Activated CD4-positive, alpha-beta T cell treated with anti-CD3 and anti-CD28 coated beads for 36 hours (primary cell): ENCODE data around the gene LHX4. TPM values are rescaled to one million over a fixed set of nuclear protein-coding genes. Genes with fewer than 3 reads are reported as not detected.

Source experiments
- ATAC-seq: fragments of 200-7000 bp; cut with Tn5 transposase; one replicate; pipeline ENCODE4 v1.10.0; 2021; ENCODE audit warnings: mild to moderate bottlenecking, moderate library complexity
- CTCF ChIA-PET: fragments of 350-600 bp; sonication (Branson Sonifier 250); formaldehyde crosslinking; loops from one replicate; lab custom pipeline; 2021; ENCODE audit warnings: antibody characterized with exemption; lab: Charles Lee
- POLR2A ChIA-PET: fragments of 350-600 bp; sonication (Branson Sonifier 250); formaldehyde crosslinking; loops from one replicate; lab custom pipeline; 2021; ENCODE audit warnings: antibody characterized with exemption, inconsistent platforms; lab: Charles Lee
- DNase-seq: peaks from one replicate; pipeline ENCODE4 v3.0.0-alpha.2; 2020
- H3K27ac Mint-ChIP-seq: one replicate; pipeline ENCODE4 v1.8.0; 2021; ENCODE audit warnings: mixed read lengths
- H3K27me3 Mint-ChIP-seq: one replicate; pipeline ENCODE4 v1.8.0; 2021; ENCODE audit warnings: mixed read lengths
- H3K36me3 Mint-ChIP-seq: one replicate; pipeline ENCODE4 v1.8.0; 2021; ENCODE audit warnings: low read depth, mixed read lengths
- H3K4me1 Mint-ChIP-seq: one replicate; pipeline ENCODE4 v1.8.0; 2021; ENCODE audit warnings: mixed read lengths
- H3K4me3 Mint-ChIP-seq: one replicate; pipeline ENCODE4 v1.8.0; 2021; ENCODE audit warnings: mild to moderate bottlenecking, moderate library complexity, mixed read lengths
- H3K9me3 Mint-ChIP-seq: one replicate; pipeline ENCODE4 v1.8.0; 2021; ENCODE audit warnings: low read depth, mixed read lengths
- intact Hi-C, 2 experiments: fragments of 100-400 bp; cut with DNase I in 1 of 2; cut with micrococcal nuclease in 1 of 2; formaldehyde crosslinking; loops; one replicate each; pipeline versions ENCODE4 v1.14.2 to v1.15.1; 2022 to 2024; cut with DNase I, micrococcal nuclease
- total RNA-seq, 2 experiments: library from RNA; stranded (reverse); gene quantifications; one replicate each; pipeline ENCODE4 v1.2.3, GENCODE V29; 2021

Gene LHX4
- total RNA-seq, 2 experiments from 2014 or later: not detected

DNA sequence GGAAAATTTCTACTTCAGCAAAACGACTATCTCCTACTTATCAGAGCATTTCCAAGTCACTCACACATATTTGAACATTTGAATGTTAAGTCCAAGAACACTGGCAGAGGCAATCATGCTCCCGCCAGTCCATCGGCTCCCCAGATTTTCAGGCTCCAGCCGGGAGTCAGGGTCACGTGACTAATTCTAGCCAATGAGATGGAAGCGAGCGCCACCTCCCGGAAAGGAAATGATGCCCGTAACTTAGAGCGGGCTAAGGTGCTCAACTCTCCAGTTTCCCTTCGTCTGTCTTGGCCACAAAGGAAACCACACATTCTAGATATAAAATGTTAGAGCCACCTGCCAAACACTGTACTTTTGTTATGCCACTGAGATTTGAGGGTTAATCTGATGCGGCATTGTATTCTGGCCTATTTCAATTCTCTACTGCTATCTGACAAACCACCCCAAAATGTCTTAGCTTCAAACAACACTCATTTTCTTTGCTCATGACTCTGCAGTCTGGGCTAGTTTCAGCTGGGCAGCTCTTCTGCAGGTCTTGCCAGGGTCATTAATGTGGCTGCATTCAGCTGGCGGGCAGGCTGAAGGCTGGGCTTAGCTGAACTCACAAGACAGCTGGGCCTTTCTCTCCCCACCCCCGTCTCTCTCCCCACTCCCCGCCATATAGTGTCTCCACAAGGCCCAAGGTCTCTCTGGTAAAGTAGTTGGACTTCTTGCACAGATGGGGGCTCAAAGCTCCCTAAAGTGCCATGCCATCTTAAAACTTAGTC lies 16.5 kb upstream of the LHX4 start:
- ChIA-PET POLR2A (no interaction called here), CTCF (interaction anchor here (1.2 to 1.4 kb wide), 2 partner anchors 9 to 87 kb away, joined by 4 to 5 read pairs; no protein-coding TSS in a partner anchor)
- Mint-ChIP-seq H3K4me1 (peaks cover 18% of the 10 kb centered on the region), H3K9me3 (no peaks in the 10 kb centered on the region), H3K27me3 (peaks cover 3% of the 10 kb centered on the region), H3K4me3 (peak overlapping the region; percentile 20), H3K27ac (peak overlapping the region; percentile 61), H3K36me3 (no peaks in the 10 kb centered on the region)
- intact Hi-C loops: loop anchor here in 1 of 2 experiments (2.0 kb wide), 1 partner anchor 59 kb away; the partner anchor contains the start of gene QSOX1
- DNase-seq: peak; percentile 78
- ATAC-seq: peak; percentile 88

DNA sequence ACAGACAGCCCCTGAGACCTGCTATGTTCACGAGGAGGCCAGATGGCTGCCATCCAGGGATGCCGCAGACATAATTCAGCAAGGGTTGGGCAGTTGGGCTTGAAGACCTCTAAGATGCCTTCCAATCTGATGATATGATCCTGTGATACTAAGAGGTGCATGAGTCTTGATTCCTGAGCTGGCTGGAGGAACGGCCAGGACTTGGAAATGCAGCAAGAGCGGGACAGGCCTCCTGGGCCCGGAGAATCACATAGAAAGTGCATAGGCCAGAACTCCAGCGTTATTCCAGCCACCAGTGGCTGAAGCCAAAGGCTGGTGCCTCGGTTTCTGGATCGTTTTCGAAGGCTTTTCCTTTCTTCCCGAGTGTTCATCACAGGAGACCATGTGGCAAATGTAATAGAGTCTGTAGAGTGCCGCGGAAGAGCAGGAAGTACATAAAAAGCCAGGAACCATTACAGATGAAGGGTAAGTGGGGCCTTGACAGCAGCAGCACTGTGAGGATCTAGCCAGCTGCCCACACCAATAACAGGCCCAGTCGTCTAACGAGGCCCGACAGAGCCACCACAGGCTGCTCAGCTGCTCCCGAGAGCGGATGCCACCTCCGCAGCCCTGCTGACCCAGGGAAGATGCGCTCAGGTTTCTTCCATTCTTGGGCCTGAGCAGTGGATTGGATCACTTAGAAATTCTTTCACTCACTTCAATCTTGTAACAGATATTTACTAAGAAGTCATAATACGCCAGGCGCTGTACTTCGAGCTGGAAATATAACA lies 14.0 kb upstream of the LHX4 start:
- Mint-ChIP-seq H3K4me1 (peaks cover 18% of the 10 kb centered on the region), H3K27ac (no peak overlapping the region), H3K4me3 (no peak overlapping the region), H3K9me3 (no peaks in the 10 kb centered on the region), H3K36me3 (no peaks in the 10 kb centered on the region), H3K27me3 (peaks cover 3% of the 10 kb centered on the region)
- no peak for ATAC-seq
- intact Hi-C loops: no loop called here
- POLR2A ChIA-PET: no interaction called here
- no peak for DNase-seq
- CTCF ChIA-PET: interaction anchor here (1.6 to 1.8 kb wide), 2 partner anchors 9 to 31 kb away, joined by 4 read pairs; no protein-coding TSS in a partner anchor

- Mint-ChIP-seq H3K4me3 (no peak overlapping the region), H3K9me3 (no peaks in the 10 kb centered on the region)
These were observed 13.1 kb upstream of the LHX4 start for GRCh38 chr1:180217006-180217405.

DNA sequence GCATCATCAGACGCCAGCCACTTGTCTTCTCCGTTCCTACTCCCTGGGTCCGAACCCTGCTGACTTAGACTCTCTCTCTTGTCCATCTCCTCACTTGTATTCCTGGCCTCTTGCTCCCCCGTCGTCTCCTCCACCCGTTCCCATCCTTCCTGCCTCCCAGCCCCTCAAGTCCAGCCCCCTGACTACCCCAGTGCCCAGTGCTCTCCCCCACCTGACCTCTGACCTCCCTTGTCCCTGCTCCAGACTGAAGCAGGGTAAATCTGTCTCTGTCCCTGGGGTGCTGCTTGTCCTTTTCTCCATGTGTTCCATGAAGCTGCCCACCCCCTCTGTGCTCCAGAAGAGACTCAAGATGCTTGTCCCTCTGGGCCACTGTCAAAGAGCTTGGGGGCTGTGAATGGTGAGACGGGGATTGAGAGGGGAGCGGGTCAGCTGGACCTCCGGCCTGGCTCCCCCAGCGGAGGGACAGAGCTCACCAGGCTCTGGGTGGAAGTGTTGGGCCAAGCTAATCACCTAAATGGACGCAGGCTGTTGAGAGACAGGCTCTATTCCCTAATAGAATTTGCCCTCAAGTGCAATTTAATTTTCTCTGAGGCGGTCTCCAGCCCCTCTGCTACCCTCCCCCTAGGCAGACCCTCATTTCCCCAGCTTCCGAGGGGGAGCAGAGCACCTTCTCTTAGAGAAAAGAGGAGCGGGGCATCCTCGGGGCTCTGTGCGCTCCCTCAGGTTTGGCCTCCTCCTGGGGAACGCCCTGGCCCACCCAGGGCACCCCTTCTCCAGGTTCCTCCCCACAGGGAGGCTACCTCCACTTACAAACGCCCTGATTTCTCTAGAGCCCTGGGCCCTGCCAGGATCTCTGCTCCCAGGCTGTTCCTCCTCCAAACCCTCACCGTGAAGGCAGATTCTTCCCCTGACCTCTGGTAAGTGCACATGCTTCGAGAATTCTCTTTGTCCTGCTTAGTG lies 11.0 kb upstream of the LHX4 start:
- ChIA-PET POLR2A (no interaction called here), CTCF (interaction anchor here (0.6 kb wide), 1 partner anchor 13 kb away, joined by 3 read pairs; no protein-coding TSS in a partner anchor)
- Mint-ChIP-seq H3K4me3 (no peak overlapping the region), H3K4me1 (peaks cover 8% of the 10 kb centered on the region), H3K27ac (no peak overlapping the region), H3K9me3 (no peaks in the 10 kb centered on the region), H3K36me3 (no peaks in the 10 kb centered on the region), H3K27me3 (peaks cover 7% of the 10 kb centered on the region)
- ATAC-seq (no peak), DNase-seq (no peak)
- intact Hi-C loops: no loop called here

More at GRCh38 chr1:180217006-180217405, 13.1 kb upstream of the LHX4 start:
- POLR2A ChIA-PET: interaction anchor here (0.6 kb wide), 1 partner anchor 114 kb away, joined by 4 read pairs; no protein-coding TSS in a partner anchor
- no peak for DNase-seq
- peaks cover 18% of the 10 kb centered on the region for H3K4me1 Mint-ChIP-seq
- no peak overlapping the region for H3K27ac Mint-ChIP-seq
- no peaks in the 10 kb centered on the region for H3K36me3 Mint-ChIP-seq
- no peak for ATAC-seq
- intact Hi-C loops: no loop called here
- H3K27me3 Mint-ChIP-seq: no peaks in the 10 kb centered on the region
- CTCF ChIA-PET: interaction anchor here (0.6 to 1.8 kb wide), 4 partner anchors 10 to 265 kb away, joined by 3 to 4 read pairs (median 4); no protein-coding TSS in a partner anchor

- H3K36me3 Mint-ChIP-seq: no peaks in the 10 kb centered on the region
- H3K4me1 Mint-ChIP-seq: peaks cover 8% of the 10 kb centered on the region
- POLR2A ChIA-PET: interaction anchor here (0.5 kb wide), 1 partner anchor 249 kb away, joined by 3 read pairs; no protein-coding TSS in a partner anchor
- CTCF ChIA-PET: interaction anchor here (0.6 kb wide), 1 partner anchor 12 kb away, joined by 3 read pairs; no protein-coding TSS in a partner anchor
- H3K27ac Mint-ChIP-seq: no peak overlapping the region
- peaks cover 12% of the 10 kb centered on the region for H3K27me3 Mint-ChIP-seq
- DNase-seq (no peak), ATAC-seq (no peak)
- no peaks in the 10 kb centered on the region for H3K9me3 Mint-ChIP-seq
- H3K4me3 Mint-ChIP-seq: no peak overlapping the region
- intact Hi-C loops: no loop called here
These were observed 10.3 kb upstream of the LHX4 start for GRCh38 chr1:180219776-180220175.

DNA sequence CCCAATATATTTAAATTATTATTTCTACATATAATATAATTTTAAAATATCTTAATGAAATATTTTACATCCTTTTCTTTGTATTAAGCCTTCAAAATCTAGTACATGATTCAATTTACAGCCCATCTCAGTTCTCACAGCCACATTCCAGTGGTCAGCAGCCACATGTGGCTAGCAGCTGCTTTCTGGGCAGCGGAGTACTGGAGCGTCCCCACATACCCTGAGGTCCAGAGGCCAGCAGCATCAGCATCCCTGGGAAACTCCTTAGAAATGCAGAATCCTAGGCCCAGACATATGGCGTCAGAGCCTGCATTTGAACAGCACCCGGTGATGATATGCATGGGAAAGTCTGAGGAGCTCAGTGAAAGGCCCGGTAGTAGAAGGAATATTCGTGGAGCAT lies 8.6 kb upstream of the LHX4 start:
- no peaks in the 10 kb centered on the region for H3K36me3 Mint-ChIP-seq
- no peak for DNase-seq
- H3K27me3 Mint-ChIP-seq: peaks cover 23% of the 10 kb centered on the region
- intact Hi-C loops: no loop called here
- no peaks in the 10 kb centered on the region for H3K9me3 Mint-ChIP-seq
- H3K27ac Mint-ChIP-seq: no peak overlapping the region
- ATAC-seq: no peak
- no peak overlapping the region for H3K4me3 Mint-ChIP-seq
- ChIA-PET CTCF (interaction anchor here (1.2 kb wide), 1 partner anchor 11 kb away, joined by 3 read pairs; no protein-coding TSS in a partner anchor), POLR2A (no interaction called here)
- H3K4me1 Mint-ChIP-seq: no peaks in the 10 kb centered on the region

DNA sequence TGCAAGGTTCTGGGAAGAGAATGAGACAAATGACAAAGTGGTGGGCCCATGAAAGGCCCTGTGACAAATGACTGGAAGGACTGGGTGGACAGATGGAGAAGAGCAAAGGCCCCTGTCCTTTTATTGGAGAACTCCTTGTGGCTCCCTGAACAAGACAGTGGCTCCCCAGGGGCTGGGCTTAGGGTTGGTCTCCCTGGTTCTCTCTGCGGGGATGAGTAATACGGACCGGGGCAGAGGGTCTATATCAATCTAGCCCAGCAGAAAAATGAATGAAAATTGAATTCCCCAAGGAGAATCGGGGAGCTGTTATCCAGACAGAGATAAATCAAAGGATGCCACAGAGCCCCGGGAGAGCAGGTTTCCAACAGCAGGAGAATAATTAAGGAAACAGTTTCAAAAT lies 5.2 kb upstream of the LHX4 start:
- no peak overlapping the region for H3K27ac Mint-ChIP-seq
- no peak overlapping the region for H3K4me3 Mint-ChIP-seq
- intact Hi-C loops: no loop called here
- peaks cover 39% of the 10 kb centered on the region for H3K27me3 Mint-ChIP-seq
- peaks cover 4% of the 10 kb centered on the region for H3K4me1 Mint-ChIP-seq
- DNase-seq (no peak), ATAC-seq (no peak)
- ChIA-PET CTCF (no interaction called here), POLR2A (no interaction called here)
- H3K36me3 Mint-ChIP-seq: no peaks in the 10 kb centered on the region
- H3K9me3 Mint-ChIP-seq: no peaks in the 10 kb centered on the region

- Mint-ChIP-seq H3K9me3 (no peaks in the 10 kb centered on the region), H3K27me3 (peaks cover 39% of the 10 kb centered on the region), H3K36me3 (no peaks in the 10 kb centered on the region), H3K27ac (no peak overlapping the region), H3K4me3 (no peak overlapping the region), H3K4me1 (peaks cover 4% of the 10 kb centered on the region)
- ATAC-seq (no peak), DNase-seq (no peak)
- ChIA-PET POLR2A (no interaction called here), CTCF (interaction anchor here (1.1 kb wide), 1 partner anchor 263 kb away, joined by 3 read pairs; no protein-coding TSS in a partner anchor)
- intact Hi-C loops: no loop called here
These were observed 4.7 kb upstream of the LHX4 start for GRCh38 chr1:180225403-180225802.

- CTCF ChIA-PET: no interaction called here
- intact Hi-C loops: no loop called here
- peaks cover 54% of the 10 kb centered on the region for H3K27me3 Mint-ChIP-seq
- POLR2A ChIA-PET: no interaction called here
- H3K27ac Mint-ChIP-seq: no peak overlapping the region
- H3K4me3 Mint-ChIP-seq: peak overlapping the region; percentile 47
- no peaks in the 10 kb centered on the region for H3K9me3 Mint-ChIP-seq
- DNase-seq (no peak), ATAC-seq (no peak)
- peaks cover 12% of the 10 kb centered on the region for H3K4me1 Mint-ChIP-seq
- H3K36me3 Mint-ChIP-seq: no peaks in the 10 kb centered on the region
These were observed 2.0 kb upstream of the LHX4 start for GRCh38 chr1:180227861-180228647.
